Endothelial cell of umbilical vein (primary cell): ENCODE measurements around the gene RAB17. TPM values are rescaled to one million over a fixed set of nuclear protein-coding genes. Genes with fewer than 3 reads are reported as not detected.
A peak's percentile ranks its signal among the peaks of the same experiment; 100 is the strongest.

Source experiments
- BruUV-seq: library from RNA; stranded (reverse); fragments of 400-500 nt; replicated peaks from 2 replicates; lab custom pipeline; 2021; lab: Mats Ljungman, UMichigan
- CTCF ChIA-PET: fragments of 300-600, 350-600 bp; sonication (Branson Sonifier 250); formaldehyde crosslinking; loops from one replicate; lab custom pipeline; 2021; ENCODE audit warnings: antibody characterized with exemption, inconsistent platforms; lab: Charles Lee
- POLR2A ChIA-PET: fragments of 300-600, 350-600 bp; sonication (Branson Sonifier 250); formaldehyde crosslinking; loops from one replicate; lab custom pipeline; 2021; ENCODE audit warnings: antibody characterized with exemption, inconsistent platforms; lab: Charles Lee
- DNase-seq: peaks from one replicate; pipeline ENCODE4 v3.0.0-alpha.2; 2011; ENCODE audit warnings: low read depth, low spot score
- FAIRE-seq: peaks from 2 replicates; lab custom pipeline; 2011; peaks lifted over from hg19 to GRCh38; lab: Jason Lieb, UNC
- H2AFZ ChIP-seq: 2 replicates; pipeline ENCODE4 v1.6.0; 2012; ENCODE audit warnings: low read depth, low read length, control low read depth, inconsistent platforms
- H3K27ac ChIP-seq: 2 replicates; pipeline ENCODE4 v1.5.1; 2011; ENCODE audit warnings: low read depth, mild to moderate bottlenecking, control low read depth, low read length, moderate library complexity; ENCODE audit not compliant: insufficient read depth
- H3K27me3 ChIP-seq, 2 experiments: 2 replicates each; pipeline versions ENCODE4 v1.6.0 to v1.6.1; 2011; ENCODE audit warnings: low read length in 2 of 2, mixed read lengths in 1 of 2; ENCODE audit not compliant: control insufficient read depth in 2 of 2, insufficient read depth in 2 of 2
- H3K36me3 ChIP-seq, 2 experiments: 2 replicates in 1 of 2; 3 replicates in 1 of 2; pipeline ENCODE4 v1.5.1; 2011; ENCODE audit warnings: low read length in 2 of 2, mild to moderate bottlenecking in 1 of 2, moderate library complexity in 1 of 2; ENCODE audit not compliant: control insufficient read depth in 2 of 2, insufficient read depth in 2 of 2; ENCODE audit errors: extremely low read depth in 1 of 2
- H3K4me1 ChIP-seq: 3 replicates; pipeline ENCODE4 v1.5.1; 2011; ENCODE audit warnings: mild to moderate bottlenecking, low read length; ENCODE audit not compliant: control insufficient read depth, insufficient read depth; ENCODE audit errors: extremely low read depth
- H3K4me2 ChIP-seq: 2 replicates; pipeline ENCODE4 v1.6.1; 2011; ENCODE audit warnings: low read length, control low read depth, mixed read lengths; ENCODE audit not compliant: insufficient read depth
- H3K4me3 ChIP-seq, 3 experiments: fragments of 200-600 bp in 1 of 3; sonication (generic), shearing (Covaris generic) in 1 of 3; replicated peaks in 1 of 3; 2 replicates each; pipeline ENCODE4 v1.5.1; 2011 to 2016; ENCODE audit warnings: control low read depth in 3 of 3, low read length in 3 of 3, mild to moderate bottlenecking in 2 of 3, inconsistent platforms in 1 of 3, low read depth in 1 of 3, moderate library complexity in 1 of 3; ENCODE audit not compliant: insufficient read depth in 1 of 3
- H3K79me2 ChIP-seq: 2 replicates; pipeline ENCODE4 v1.6.0; 2012; ENCODE audit warnings: low read length, inconsistent platforms; ENCODE audit not compliant: control insufficient read depth, insufficient read depth
- H3K9ac ChIP-seq: replicated peaks from 2 replicates; pipeline ENCODE3; 2011; ENCODE audit warnings: low read length, control low read depth; ENCODE audit not compliant: insufficient read depth; ENCODE audit errors: extremely low read depth
- H3K9me1 ChIP-seq: replicated peaks from 3 replicates; pipeline ENCODE4 v1.6.0; 2011; ENCODE audit warnings: mild to moderate bottlenecking, low read length; ENCODE audit not compliant: control insufficient read depth, insufficient read depth; ENCODE audit errors: extremely low read depth
- H3K9me3 ChIP-seq: replicated peaks from 2 replicates; pipeline ENCODE4 v1.5.1; 2012; ENCODE audit warnings: low read length, inconsistent platforms; ENCODE audit not compliant: control insufficient read depth, insufficient read depth
- H4K20me1 ChIP-seq: replicated peaks from 2 replicates; pipeline ENCODE3; 2011; ENCODE audit warnings: mild to moderate bottlenecking, low read length; ENCODE audit not compliant: control insufficient read depth, insufficient read depth; ENCODE audit errors: extremely low read depth
- EZH2 ChIP-seq: IDR thresholded peaks from 2 replicates; pipeline ENCODE4 v1.6.1; 2012; ENCODE audit warnings: borderline replicate concordance, low read depth, mild to moderate bottlenecking, moderate library complexity, low read length, inconsistent platforms; ENCODE audit not compliant: severe bottlenecking
- FOS ChIP-seq: IDR thresholded peaks from 2 replicates; pipeline ENCODE4 v1.6.1; 2011; ENCODE audit warnings: mild to moderate bottlenecking, low read length, moderate library complexity, borderline replicate concordance; ENCODE audit not compliant: insufficient read depth
- JUN ChIP-seq: IDR thresholded peaks from 2 replicates; pipeline ENCODE4 v1.6.1; 2011; ENCODE audit warnings: borderline replicate concordance, low read depth; ENCODE audit not compliant: insufficient read length, insufficient read depth
- MYC ChIP-seq: IDR thresholded peaks from one replicate; pipeline ENCODE4 v1.6.1; 2011; ENCODE audit warnings: mild to moderate bottlenecking, low read depth, low read length
- POLR2A ChIP-seq: IDR thresholded peaks from 2 replicates; pipeline ENCODE4 v1.6.1; 2012; ENCODE audit warnings: low read depth, mild to moderate bottlenecking, control low read depth, low read length
- POLR2AphosphoS5 ChIP-seq: IDR thresholded peaks from 2 replicates; pipeline ENCODE4 v1.6.1; 2012; ENCODE audit warnings: low read depth, mild to moderate bottlenecking, control low read depth, low read length, moderate library complexity; ENCODE audit not compliant: insufficient read depth
- dilution Hi-C: fragments of 300-500 bp; cut with MboI; formaldehyde crosslinking; loops from one replicate; pipeline ENCODE4 v1.15.0; 2019; ENCODE audit warnings: low sequenced_read_pairs; ENCODE audit not compliant: extremely low pct_ligation_motif_present
- intact Hi-C: fragments of 100-400 bp; cut with micrococcal nuclease; formaldehyde crosslinking; loops from one replicate; pipeline ENCODE4 v1.10.0; 2022
- polyA plus RNA-seq, 4 experiments: library from polyadenylated mRNA; depleted of rRNA in 3 of 4; stranded (reverse) in 3 of 4; unstranded in 1 of 4; fragments of >200 nt; gene quantifications; 2 replicates each; pipeline versions ENCODE4 v1.2.1 to v1.2.3, GENCODE V29; 2011 to 2012; ENCODE audit warnings: missing spikeins in 1 of 4
- total RNA-seq: library from RNA; stranded (reverse); gene quantifications from 2 replicates; pipeline ENCODE4 v1.2.3, GENCODE V29; 2021
- TF ChIP-seq, protein P1 (sequence below): IDR thresholded peaks from 2 replicates; pipeline ENCODE4 v1.6.1; 2011; ENCODE audit not compliant: insufficient read depth, insufficient read length

RAB17 gene
- total and polyA plus RNA-seq, 2 donors (not counting 3 experiments of a cell fraction or from before 2014, with no cell fraction given), result 0.41 to 0.77 TPM

DNA sequence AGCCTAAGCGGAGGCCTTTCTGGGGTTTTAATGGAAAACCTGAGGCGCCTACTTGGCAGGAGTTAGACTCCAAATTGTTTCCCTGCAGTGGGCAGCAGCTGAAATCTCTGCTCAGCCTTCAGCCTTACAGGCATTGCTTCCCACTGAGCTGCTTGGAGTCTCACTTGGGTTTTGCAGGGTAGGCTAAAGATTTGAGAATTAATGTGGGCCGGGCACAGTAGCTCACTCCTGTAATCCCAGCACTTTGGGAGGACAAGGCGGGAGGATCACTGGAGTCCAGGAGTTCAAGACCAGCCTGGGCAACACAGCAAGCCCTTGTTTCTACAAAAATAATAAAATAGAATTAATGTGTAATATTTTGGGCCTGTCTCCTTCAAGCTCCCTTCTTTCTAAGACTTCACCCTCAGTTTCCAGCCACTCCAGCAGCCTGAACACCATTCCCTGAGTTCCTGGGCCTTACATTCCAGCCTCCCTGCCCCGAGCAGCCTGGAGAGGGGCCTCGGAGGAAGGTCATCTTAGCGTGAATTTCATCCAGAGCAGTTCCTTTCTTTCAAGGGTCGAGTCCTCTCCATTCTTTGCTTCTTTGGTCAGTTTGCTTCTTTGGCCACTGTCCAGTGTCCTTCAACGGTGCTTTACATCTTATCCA, 9.1 kb upstream of the RAB17 start:
- dilution Hi-C loops (no loop called here), intact Hi-C loops (no loop called here)
- H3K4me3 ChIP-seq, result no peak overlapping the region
- TF ChIP-seq POLR2A (no peak), JUN (no peak), EZH2 (no peak), MYC (no peak), FOS (no peak), POLR2AphosphoS5 (no peak)
- TF ChIP-seq, protein P1, sequence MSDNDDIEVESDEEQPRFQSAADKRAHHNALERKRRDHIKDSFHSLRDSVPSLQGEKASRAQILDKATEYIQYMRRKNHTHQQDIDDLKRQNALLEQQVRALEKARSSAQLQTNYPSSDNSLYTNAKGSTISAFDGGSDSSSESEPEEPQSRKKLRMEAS, result no peak
- no peaks in the 10 kb centered on the region for H3K79me2 ChIP-seq
- H3K36me3 ChIP-seq, result no peaks in the 10 kb centered on the region
- DNase-seq, result no peak
- H3K9me3 ChIP-seq, result no peaks in the 10 kb centered on the region
- H4K20me1 ChIP-seq, result no peaks in the 10 kb centered on the region
- POLR2A ChIA-PET, result no interaction called here
- no peak for FAIRE-seq
- H3K4me2 ChIP-seq, result peak overlapping the region; percentile 29
- no peak overlapping the region for H3K9ac ChIP-seq
- no peak overlapping the region for H3K27ac ChIP-seq
- H3K4me1 ChIP-seq, result peaks cover 25% of the 10 kb centered on the region
- no peaks in the 10 kb centered on the region for H3K27me3 ChIP-seq
- CTCF ChIA-PET, result interaction anchor here (0.7 to 6.7 kb wide), 10 partner anchors 9 to 145 kb away, joined by 3 to 61 read pairs (median 4); partner anchors contain the start of gene RAB17
- no TSS peak for BruUV-seq
- H3K9me1 ChIP-seq, result no peaks in the 10 kb centered on the region
- H2AFZ ChIP-seq, result no peak overlapping the region
